Measurements from ENCODE around the gene ULBP3.

Gene ULBP3

DNA sequence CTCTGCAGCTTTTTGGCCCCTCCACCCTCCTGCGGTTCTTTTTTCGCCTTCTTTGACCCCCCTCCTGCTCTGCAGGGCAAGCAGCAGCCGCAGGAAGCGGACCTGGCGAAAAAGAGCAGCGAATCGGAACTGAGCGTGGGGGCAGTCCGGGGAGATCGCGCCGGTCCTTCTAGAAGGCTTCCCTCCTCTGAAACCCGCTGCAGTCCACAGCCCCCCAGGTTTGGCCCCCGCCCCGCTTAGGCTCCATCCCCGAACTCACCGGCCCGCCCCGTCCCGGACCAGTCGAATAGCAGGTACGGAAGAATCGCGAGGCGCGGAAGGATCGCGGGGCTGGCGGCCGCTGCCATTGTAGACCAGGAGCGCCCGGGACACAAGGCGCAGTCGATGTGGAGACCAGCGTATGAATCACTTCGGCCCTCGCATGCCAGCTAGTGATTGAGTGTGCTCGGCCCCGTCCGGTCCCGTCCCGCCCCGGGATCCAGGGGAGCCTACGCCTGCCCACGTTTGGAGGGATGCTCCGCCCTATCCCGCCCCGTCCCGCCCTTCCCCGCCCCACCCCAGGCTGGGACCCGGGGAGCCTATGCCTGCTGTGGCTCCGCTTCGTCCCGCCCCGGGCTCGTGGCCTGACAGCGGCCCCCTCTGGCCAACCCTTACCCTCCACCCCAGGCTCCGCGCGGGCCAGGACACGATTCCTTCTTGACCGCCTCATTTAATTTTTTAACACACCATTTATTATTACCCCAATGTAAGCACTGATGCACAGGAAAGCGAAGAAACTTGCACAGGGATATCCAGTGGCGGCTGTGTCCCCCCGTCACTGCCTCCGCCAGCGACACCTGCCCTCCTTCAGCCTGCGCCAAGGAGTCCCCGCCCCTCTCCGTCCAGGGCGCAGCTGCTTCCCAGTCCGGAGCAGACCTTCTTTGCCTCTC lies at the start of gene ULBP3:
Gene ULBP3, minus strand, starts transcription at position 402 of the 929 bp plus-strand sequence. Its CDS starts 55 bp downstream, at position 347.
- peak; percentile 67 for DNase-seq

DNA sequence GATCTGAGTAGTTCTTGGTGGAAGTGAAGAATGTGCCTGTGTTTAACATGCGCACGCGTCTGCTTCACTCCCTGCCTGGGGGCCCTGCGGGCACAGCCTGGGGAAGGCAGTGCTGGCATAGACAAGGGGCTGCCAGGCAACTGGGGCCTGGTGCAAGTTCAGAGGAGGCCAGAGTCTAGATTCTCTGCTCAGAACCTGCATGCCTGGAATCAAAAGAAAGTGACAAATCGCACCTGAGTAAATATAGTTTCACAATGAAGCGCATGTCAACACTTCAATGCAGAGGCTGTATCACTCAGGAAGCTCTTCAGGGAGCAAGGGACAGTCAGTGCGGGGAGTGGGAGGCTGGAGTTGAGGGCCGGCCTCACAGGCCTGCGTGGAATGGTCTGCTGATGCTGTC lies 49.7 kb upstream of the ULBP3 start:
- no peak for DNase-seq

DNA sequence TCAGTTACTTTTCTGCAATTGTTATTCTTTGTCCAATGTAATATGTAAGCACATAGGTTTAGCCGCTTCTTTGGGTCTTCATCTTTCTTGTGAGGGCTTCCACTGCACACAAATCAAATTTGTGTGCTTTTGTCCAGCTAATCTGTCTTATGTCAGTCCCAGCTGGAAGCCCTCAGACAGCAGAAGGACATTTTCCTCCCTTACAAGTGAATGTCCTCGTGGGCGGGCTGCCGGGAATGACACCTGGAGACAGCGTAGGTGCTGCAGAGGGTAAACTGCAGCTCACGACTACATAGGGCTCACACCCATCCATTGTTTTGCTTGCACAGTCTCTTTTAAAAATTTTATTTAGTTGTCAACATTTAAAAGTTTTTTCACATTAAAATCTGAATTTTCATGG lies 49.3 kb upstream of the ULBP3 start:
- DNase-seq = no peak

DNA sequence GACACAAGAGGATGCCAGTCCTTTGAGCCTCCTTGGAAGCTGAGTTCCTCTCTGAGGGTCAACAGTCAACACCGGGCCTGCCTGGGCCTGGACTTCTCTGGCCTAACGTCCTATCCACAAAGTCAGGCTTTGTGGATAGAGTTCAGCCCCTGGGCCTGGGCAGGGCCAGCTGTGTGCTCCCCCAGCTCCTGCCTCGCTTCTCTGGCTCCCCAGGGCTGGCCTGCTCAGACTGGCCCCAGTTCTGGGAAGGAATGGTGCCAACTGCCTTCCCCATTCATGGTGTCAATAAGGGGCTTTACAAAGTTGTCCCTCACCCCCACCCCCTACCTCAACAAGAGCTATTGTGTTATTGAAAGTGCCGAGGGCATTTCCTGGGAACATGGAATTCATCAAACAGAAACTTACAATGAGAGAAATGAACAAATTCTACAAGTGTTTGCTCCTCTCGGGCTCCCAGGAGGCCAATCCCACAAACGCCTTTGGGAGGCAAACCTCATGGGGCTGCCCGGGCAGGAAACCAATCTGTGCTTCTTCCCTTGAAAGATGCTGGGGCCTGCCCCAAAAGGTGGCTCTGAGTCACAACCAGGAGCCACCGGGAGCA lies 47.4 kb upstream of the ULBP3 start:
- DNase-seq = no peak

DNA sequence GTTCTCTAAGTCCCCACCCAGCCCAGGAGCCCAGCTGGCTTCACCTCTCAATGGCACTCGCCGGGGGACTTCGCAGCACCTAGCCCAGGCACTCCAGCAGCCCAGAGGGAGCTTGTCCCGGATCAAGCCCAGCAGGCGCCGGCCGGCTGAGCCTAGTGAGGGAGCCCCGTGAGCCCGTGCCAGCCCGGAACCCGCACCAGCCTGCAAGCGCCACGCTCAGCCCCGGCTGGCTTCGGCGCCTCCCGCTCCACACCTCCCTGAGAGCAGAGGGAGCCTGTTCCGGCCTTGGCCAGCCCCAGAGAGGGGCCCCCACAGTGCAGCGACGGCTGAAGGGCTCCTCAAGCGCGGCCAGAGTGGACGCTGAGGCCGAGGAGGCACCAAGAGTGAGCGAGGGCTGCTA lies 46.8 kb upstream of the ULBP3 start:
- no peak for DNase-seq

DNA sequence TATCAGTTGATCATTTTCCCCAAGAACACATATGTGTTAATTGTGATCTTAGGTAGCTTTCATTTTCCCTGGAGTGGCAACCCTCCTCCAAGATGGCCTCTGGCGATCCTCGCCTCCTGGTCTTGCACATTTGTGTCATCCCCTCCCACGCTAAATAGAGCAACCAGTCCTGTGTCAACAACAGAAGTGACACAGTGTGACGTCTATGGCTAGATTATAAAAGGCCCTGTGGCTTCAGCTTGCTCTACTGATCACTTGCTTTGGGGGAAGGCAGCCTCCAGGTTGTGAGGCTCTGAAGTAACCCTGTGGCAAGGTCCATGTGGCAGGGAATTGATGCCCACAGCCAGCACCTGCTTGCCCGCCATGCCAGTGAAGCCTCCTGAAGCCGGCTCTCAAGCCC lies 43.3 kb upstream of the ULBP3 start:
- DNase-seq = no peak

DNA sequence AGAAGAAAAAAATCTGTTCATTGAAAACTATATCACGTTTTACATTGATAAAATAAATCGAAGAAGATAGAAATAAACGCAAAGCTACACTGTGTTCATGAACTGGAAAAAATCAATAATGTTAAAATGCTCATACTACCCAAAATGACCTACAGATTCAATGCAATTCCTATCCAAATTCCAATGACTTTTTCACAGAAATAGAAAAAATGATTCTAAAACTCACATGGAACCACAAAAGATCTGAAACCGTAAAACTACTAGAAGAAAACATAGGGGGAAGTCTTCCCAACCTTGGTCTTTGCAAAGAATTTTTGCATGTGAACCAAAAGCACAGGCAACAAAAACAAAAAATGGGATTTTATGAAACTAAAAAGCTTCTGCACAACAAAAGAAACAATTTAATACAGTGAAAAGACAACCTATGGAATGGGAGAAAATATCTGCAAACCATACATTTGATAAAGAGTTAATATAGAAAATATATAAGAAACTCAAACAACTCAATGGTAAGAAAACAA lies 33.9 kb upstream of the ULBP3 start:
- DNase-seq = no peak

DNA sequence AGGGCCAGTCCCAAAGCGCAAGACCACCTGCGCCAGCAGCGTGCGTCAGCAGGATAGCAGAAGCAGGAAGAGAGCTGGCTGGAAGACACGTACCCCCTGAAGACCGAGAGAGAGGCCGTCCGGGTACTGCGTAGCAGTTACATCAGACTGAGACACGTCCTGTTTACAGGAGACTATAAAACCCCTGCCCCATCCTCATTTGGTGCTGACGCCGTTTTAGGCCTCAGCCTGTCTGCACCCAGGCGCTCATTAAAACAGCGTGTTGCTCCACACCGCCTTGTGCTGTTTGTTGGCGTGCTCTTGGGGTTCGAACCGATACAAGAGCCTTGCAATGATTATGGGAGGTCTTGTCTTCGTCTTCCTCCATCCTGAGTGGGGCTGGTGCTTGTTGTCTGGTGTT lies 31.8 kb upstream of the ULBP3 start:
- DNase-seq = no peak

DNA sequence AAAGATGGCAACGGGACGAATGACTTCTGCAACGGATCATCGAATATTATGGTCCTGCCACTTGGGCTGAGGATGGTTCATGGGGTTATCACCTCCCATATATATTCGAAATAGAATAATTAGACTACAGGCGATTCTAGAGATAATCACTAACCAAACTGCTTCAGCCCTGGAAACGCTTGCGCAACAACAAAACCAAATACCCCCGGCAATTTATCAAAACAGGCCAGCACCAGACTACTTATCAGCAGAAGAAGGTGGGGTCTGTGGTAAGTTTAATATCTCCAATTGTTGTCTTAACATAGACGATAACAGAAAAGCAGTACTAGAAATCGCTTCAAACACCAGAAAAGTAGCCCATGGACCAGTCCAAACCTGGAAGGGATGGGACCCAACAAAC lies 31.0 kb upstream of the ULBP3 start:
- DNase-seq = no peak

DNA sequence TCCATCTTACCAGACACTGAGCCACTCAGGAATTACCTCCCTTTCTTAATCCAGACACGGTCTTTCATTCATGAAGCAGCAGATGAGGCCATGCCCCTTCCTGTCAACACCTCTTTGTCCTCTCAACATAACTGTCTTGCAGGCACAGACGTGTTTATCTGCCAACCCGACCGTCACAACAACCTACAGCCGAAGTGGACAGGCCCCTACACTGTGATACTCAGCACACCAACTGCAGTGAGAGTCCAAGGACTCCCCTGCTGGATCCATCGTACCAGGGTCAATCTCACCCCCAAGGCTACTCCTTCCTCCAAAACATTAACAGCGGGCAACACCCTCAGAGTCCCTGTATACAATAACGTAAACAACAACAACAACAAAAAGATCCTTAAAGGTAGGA lies 30.6 kb upstream of the ULBP3 start:
- no peak for DNase-seq

DNA sequence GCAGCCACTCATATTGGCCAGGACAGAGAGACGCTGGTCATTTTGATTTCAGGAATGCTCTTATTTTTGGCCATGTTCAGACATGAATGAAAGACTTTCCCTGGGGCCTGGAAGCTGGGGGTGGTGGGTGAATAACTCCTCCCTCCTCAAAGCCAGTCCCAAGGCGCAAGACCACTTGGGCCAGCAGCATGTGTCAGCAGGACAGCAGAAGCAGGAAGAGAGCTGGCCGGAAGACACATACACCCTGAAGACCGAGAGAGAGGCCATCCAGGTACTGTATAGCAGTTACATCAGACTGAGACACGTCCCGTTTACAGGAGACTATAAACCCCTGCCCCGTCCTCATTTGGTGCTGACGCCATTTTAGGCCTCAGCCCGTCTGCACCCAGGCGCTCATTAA lies 29.2 kb upstream of the ULBP3 start:
- DNase-seq = no peak

DNA sequence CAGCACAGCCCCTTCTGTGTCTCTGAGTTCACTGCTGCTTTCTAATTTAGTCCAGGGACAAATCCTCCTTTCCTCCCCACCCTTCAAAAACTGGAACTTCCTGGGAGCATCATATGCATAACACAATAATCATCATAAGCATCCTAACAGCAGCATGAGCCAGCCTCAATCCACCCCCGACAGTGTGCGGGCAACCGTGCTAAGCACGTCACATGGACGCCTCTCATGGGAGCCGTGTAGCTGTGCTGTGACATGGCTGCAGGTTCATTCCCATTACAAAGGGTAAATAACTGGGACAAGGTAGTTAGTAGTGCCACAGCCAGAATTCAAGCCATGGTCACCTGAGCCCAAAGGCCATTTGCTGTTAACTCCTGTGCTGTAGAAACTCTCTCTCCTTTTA lies 24.5 kb upstream of the ULBP3 start:
- DNase-seq = no peak

DNA sequence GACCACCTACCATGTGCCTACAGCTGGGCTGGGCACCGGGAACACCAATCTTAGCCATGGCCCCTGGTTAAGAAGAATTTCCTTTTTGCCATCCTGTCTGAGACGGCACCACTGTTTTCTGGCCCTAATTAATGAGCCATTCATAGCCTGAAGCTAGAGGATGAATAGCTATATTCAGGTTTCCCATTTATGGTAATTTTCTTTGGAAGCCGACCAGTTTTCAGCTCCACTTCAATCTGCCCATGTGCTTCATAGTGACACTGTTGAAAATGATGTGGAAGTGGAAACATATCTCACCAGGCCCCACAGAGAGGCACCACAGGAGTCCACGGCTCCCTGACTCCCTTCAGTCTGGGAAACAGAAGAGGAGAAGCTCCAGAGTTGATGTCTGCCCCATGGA lies 22.6 kb upstream of the ULBP3 start:
- DNase-seq = no peak

DNA sequence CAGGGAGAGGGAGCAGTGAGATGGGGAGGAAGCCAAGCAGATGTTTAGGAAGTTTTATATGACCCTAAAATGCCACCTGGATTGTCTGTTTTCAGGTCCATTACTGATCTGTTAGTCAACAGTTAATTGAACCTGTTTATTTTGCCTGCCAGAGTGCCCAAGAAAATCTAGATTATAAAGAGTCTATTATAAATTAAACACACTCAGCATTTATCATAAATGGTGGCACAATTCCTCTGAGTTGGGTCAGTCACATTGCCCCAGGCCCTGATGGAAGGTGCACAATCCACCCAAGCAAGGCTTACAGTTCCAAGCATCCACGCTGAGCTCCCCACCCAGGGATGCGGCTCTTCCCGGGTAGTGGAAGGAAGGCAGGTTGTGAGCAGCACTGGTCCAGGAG lies 21.4 kb upstream of the ULBP3 start:
- DNase-seq = no peak

DNA sequence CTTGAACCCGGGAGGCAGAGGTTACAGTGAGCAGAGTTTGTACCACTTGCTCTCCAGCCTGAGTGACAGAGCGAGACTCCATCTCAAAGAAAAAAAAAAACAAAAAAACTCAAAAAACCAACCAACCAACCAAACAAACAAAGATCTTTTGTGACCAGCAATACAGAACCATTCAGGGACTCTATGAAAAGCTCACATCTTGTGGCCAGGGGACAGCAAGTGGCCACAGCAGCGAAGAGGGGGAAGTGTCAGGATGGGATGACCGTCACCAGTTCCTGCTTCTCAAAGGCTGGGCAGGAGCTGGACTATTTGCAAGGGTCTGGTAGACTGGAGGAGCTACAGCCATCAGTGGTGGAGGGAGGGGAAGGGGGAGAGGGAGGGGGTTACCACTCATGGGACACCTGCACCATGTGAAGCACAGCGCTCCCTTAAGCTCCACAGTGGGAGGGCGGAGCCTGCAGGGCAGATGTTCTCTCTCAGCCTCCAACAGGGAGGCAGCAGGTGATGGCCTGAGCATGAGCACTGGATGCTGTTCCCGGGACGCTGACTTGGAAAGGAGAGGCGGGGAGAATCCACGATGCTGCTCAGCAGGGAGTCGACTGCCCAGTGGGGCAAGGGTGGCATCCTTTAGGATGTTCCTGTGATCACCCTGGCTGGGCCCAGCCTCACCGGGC lies 19.7 kb upstream of the ULBP3 start:
- no peak for DNase-seq

DNA sequence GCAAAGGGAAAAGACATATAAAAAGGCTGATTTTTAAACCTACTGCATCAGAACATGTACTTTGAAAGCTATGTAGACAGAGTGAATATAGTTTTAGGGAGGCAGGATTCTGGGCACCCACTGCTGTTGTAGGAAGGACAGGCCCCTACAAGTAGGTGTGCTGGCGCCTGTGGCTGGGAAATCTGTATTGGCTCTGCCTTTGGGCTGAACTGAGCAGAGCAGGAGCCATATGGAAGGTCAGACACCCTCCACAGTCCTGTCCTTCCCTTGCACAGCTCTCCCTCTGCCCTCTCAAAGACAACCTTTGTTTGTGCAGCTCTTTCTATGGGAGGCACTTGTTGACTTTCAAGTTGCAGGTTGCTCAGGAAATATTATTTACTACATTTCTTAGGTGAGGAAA lies 18.4 kb upstream of the ULBP3 start:
- no peak for DNase-seq

DNA sequence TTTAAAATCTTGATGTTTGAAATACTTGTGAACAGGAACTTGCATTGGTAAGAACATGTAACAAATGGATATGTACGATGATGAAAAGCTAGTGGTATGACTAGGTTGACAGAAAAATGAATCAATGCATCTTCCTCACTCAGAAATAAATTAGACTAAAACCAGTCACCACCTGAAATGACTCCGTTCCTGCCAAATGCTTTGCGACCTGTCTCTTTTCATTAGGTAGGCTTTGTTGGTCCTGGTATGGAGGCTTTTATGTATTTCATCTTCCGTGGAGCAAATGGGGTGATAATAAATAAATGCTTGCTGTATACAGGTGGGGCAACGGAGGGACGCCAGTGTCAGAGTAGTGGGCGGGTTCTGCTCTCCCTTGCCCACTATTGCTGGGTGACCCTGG lies 17.1 kb upstream of the ULBP3 start:
- DNase-seq = no peak

DNA sequence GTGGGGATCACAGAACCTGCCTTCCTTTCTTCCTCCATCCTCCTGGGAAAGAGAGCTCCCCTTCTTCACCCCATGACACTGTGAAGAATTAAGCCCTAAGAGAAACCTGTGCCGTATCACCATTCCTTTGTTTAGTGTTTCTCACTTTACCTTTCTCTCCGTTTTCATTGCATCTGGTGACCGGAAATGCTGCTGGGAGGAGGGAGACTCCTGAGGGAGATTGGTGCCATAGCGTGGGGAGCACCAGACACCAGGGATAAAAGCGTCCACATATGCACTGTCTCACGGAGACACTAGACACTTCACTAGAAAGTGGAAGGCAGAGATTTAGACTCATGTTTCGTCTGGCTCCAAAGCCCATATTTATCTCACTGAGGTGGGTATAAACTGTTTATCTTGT lies 15.5 kb upstream of the ULBP3 start:
- DNase-seq = no peak

DNA sequence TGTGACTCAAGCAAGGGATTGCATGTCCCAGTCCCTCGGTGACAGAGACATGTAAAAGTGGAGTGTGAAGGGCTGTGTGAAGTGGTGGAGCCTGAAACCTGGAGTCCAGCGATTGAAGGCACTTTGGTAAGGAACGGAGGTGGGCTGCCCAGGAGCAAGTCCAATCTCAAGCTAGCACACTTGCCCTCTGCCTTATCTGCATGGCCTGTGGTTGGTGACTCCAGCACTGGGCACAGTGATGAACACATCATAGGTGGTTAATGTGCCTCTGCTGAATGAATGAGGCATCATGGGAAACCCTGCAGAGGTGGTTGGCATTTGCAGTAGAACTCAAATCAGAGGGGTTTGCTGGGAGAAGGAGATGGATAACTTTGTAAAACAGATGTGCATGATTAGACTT lies 14.9 kb upstream of the ULBP3 start:
- no peak for DNase-seq

DNA sequence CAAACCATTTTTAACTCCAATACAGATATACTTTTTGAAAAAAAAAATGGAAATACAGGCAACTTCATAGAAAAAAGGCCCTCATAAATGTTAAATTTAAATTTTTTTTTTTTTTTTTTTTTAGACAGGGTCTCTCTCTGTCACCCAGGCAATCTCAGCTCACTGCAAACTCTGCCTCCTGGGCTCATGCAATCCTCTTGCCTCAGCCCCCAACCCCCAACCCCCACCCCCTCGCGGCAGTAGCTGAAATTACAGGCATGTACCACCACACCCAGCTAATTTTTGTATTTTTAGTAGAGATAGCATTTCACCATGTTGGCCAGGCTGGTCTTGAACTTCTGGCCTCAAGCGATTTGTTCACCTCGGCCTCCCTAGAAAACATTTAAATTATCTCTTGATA lies 12.8 kb upstream of the ULBP3 start:
- no peak for DNase-seq

DNA sequence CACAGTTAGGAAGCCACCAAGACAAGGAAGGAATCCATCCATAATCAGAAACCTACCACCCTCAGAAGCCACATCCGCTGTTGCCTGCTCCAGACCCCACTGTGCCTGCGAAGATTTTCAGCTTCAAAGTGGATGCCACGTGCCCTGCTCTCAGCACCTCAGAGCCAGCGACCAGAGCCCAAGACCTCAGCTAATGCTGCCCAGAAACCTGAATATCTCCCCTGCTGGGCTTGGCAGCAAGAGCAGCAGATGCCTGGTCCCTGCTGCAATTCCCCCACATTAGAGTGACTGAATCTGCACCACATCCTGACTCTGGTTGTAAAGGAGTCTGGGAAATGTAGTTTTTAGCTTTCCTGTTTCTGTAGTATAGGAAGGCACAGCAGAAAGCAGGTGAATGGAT lies 10.7 kb upstream of the ULBP3 start:
- no peak for DNase-seq

DNA sequence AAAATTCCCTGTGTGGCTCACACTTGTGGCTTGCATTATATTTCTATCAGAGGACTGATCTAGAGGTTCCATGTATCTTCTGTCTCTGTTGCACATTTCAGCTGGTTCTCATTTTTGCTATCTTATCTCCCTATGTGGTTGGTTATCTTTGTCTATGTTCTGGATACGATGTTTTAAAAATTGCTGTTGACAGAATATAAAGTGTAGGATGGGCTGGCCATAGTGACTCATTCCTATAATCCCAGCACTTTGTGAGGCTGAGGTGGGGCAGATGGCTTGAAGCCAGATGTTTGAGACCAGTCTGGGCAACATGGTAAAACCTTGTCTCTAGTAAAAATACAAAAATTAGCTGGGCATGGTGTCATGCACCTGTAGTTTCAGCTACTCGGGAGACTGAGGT lies 9.9 kb upstream of the ULBP3 start:
- no peak for DNase-seq

DNA sequence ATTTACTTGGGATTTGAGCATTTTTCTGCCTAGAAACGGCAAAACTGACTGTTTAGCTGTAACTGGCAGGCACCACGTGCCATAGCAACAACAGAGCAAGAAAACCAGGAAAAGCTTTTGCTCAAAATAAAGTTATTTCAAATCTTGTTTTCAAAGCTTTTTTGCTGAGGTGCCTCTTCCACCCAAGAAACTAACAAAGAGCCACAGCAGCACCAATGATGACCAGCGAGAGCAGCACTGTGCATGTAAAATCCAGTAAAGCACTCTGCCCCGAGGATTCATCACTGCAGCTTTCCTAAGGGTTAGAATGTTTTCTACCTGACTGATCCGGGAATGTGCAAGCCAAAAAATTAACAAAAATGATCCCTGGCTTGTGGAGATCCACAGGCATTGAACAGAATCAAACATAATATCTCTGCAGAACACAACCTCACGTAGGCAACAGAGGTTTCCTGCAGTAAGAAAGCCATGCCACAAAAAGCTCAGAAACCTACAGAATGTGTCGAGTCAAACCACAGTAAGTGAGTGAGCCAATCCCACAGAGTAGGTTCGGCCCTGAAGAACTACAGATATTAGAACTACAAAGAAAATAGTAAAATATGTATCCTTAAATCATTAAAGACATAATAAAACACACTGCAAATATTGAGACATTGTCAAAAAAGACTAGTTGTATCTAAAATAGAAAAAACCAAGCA lies 7.4 kb upstream of the ULBP3 start:
- no peak for DNase-seq
